Adipocyte (in vitro differentiated cells): ENCODE measurements around the gene GUCY2C.

Experiments
- DNase-seq: peaks from one replicate; pipeline ENCODE4 v3.0.0-alpha.2; 2015; ENCODE audit warnings: low read depth
- H3K27me3 ChIP-seq: replicated peaks from 2 replicates; pipeline ENCODE4 v1.7.0; 2013; ENCODE audit warnings: mild to moderate bottlenecking, low read length, moderate library complexity; ENCODE audit not compliant: control insufficient read depth, insufficient read depth
- H3K36me3 ChIP-seq: 2 replicates; pipeline ENCODE4 v1.7.0; 2013; ENCODE audit warnings: low read length, mild to moderate bottlenecking, moderate library complexity; ENCODE audit not compliant: control insufficient read depth, insufficient read depth, severe bottlenecking
- H3K4me1 ChIP-seq: 2 replicates; pipeline ENCODE4 v1.7.0; 2013; ENCODE audit warnings: mild to moderate bottlenecking, low read length, moderate library complexity; ENCODE audit not compliant: control insufficient read depth, insufficient read depth
- H3K4me3 ChIP-seq: 2 replicates; pipeline ENCODE4 v1.7.0; 2013; ENCODE audit warnings: mild to moderate bottlenecking, low read length, moderate library complexity
- H3K9ac ChIP-seq: 2 replicates; pipeline ENCODE4 v1.7.0; 2013; ENCODE audit warnings: mild to moderate bottlenecking, low read length, moderate library complexity
- H3K9me3 ChIP-seq: 2 replicates; pipeline ENCODE4 v1.7.0; 2013; ENCODE audit warnings: mild to moderate bottlenecking, low read length, moderate library complexity; ENCODE audit not compliant: control insufficient read depth

The GUCY2C gene

GRCh38 chr12:14591719-14592118 is 104.7 kb downstream of the GUCY2C start:
- H3K9me3 ChIP-seq, result no peaks in the 10 kb centered on the region
- no peak for DNase-seq
- no peak overlapping the region for H3K4me3 ChIP-seq
- no peaks in the 10 kb centered on the region for H3K27me3 ChIP-seq
- no peaks in the 10 kb centered on the region for H3K36me3 ChIP-seq
- H3K4me1 ChIP-seq, result no peaks in the 10 kb centered on the region
- no peak overlapping the region for H3K9ac ChIP-seq

GRCh38 chr12:14589169-14590004 is 107.0 kb downstream of the GUCY2C start:
- no peaks in the 10 kb centered on the region for H3K9me3 ChIP-seq
- no peak overlapping the region for H3K9ac ChIP-seq
- H3K27me3 ChIP-seq, result no peaks in the 10 kb centered on the region
- H3K36me3 ChIP-seq, result no peaks in the 10 kb centered on the region
- H3K4me1 ChIP-seq, result no peaks in the 10 kb centered on the region
- DNase-seq, result no peak
- H3K4me3 ChIP-seq, result no peak overlapping the region

GRCh38 chr12:14588571-14588970 is 107.8 kb downstream of the GUCY2C start:
- no peak overlapping the region for H3K9ac ChIP-seq
- DNase-seq, result no peak
- no peaks in the 10 kb centered on the region for H3K9me3 ChIP-seq
- no peaks in the 10 kb centered on the region for H3K4me1 ChIP-seq
- no peaks in the 10 kb centered on the region for H3K36me3 ChIP-seq
- H3K27me3 ChIP-seq, result no peaks in the 10 kb centered on the region
- H3K4me3 ChIP-seq, result no peak overlapping the region

GRCh38 chr12:14578646-14579045 is 117.8 kb downstream of the GUCY2C start:
- H3K36me3 ChIP-seq, result no peaks in the 10 kb centered on the region
- no peaks in the 10 kb centered on the region for H3K9me3 ChIP-seq
- H3K4me1 ChIP-seq, result no peaks in the 10 kb centered on the region
- no peaks in the 10 kb centered on the region for H3K27me3 ChIP-seq
- H3K4me3 ChIP-seq, result no peak overlapping the region
- DNase-seq, result no peak
- H3K9ac ChIP-seq, result no peak overlapping the region

- no peaks in the 10 kb centered on the region for H3K9me3 ChIP-seq
- no peaks in the 10 kb centered on the region for H3K27me3 ChIP-seq
- H3K9ac ChIP-seq, result no peak overlapping the region
- H3K4me1 ChIP-seq, result no peaks in the 10 kb centered on the region
- no peaks in the 10 kb centered on the region for H3K36me3 ChIP-seq
- H3K4me3 ChIP-seq, result no peak overlapping the region
- no peak for DNase-seq
Measured at GRCh38 chr12:14577344-14577743, 119.1 kb downstream of the GUCY2C start.

GRCh38 chr12:14576896-14577295 is 119.5 kb downstream of the GUCY2C start:
- Histone ChIP-seq H3K4me3 (no peak overlapping the region), H3K4me1 (no peaks in the 10 kb centered on the region), H3K36me3 (no peaks in the 10 kb centered on the region), H3K9me3 (no peaks in the 10 kb centered on the region), H3K9ac (no peak overlapping the region), H3K27me3 (no peaks in the 10 kb centered on the region)
- no peak for DNase-seq

- Histone ChIP-seq H3K27me3 (no peaks in the 10 kb centered on the region), H3K9me3 (no peaks in the 10 kb centered on the region), H3K4me3 (no peak overlapping the region), H3K4me1 (no peaks in the 10 kb centered on the region), H3K9ac (no peak overlapping the region), H3K36me3 (no peaks in the 10 kb centered on the region)
- no peak for DNase-seq
Measured at GRCh38 chr12:14575585-14575984, 120.8 kb downstream of the GUCY2C start.

GRCh38 chr12:14573118-14573517 is 123.3 kb downstream of the GUCY2C start:
- H3K4me3 ChIP-seq, result no peak overlapping the region
- no peak overlapping the region for H3K9ac ChIP-seq
- no peaks in the 10 kb centered on the region for H3K9me3 ChIP-seq
- no peaks in the 10 kb centered on the region for H3K36me3 ChIP-seq
- no peaks in the 10 kb centered on the region for H3K27me3 ChIP-seq
- DNase-seq, result no peak
- peaks cover 1% of the 10 kb centered on the region for H3K4me1 ChIP-seq

- Histone ChIP-seq H3K4me1 (peaks cover 7% of the 10 kb centered on the region), H3K9me3 (no peaks in the 10 kb centered on the region), H3K27me3 (no peaks in the 10 kb centered on the region), H3K9ac (no peak overlapping the region), H3K4me3 (no peak overlapping the region), H3K36me3 (no peaks in the 10 kb centered on the region)
- DNase-seq, result no peak
Measured at GRCh38 chr12:14572401-14572800, 124.0 kb downstream of the GUCY2C start.

GRCh38 chr12:14571779-14572178 is 124.6 kb downstream of the GUCY2C start:
- no peak for DNase-seq
- H3K4me3 ChIP-seq, result no peak overlapping the region
- H3K9ac ChIP-seq, result no peak overlapping the region
- peaks cover 11% of the 10 kb centered on the region for H3K4me1 ChIP-seq
- no peaks in the 10 kb centered on the region for H3K27me3 ChIP-seq
- H3K9me3 ChIP-seq, result no peaks in the 10 kb centered on the region
- no peaks in the 10 kb centered on the region for H3K36me3 ChIP-seq

GRCh38 chr12:14570231-14570630 is 126.2 kb downstream of the GUCY2C start:
- no peak for DNase-seq
- Histone ChIP-seq H3K9me3 (no peaks in the 10 kb centered on the region), H3K4me1 (peaks cover 12% of the 10 kb centered on the region), H3K36me3 (no peaks in the 10 kb centered on the region), H3K9ac (no peak overlapping the region), H3K27me3 (no peaks in the 10 kb centered on the region), H3K4me3 (no peak overlapping the region)
